GM19351 (cell line): Measurements from ENCODE around the gene COX6A2.
A peak's percentile ranks its signal among the peaks of the same experiment; 100 is the strongest.

Experiments
- ATAC-seq: cut with Tn5 transposase; IDR thresholded peaks from one replicate; pipeline ENCODE4 v1.9.1; 2021; ENCODE audit warnings: mild to moderate bottlenecking, moderate library complexity; ENCODE audit not compliant: unreplicated experiment

The COX6A2 gene

GRCh38 chr16:31411024-31411844 is 16.9 kb downstream of the COX6A2 start:
- ATAC-seq, result no peak

- ATAC-seq, result no peak
These were observed 18.1 kb downstream of the COX6A2 start for GRCh38 chr16:31410082-31410481.

- ATAC-seq, result no peak
These were observed 18.7 kb downstream of the COX6A2 start for GRCh38 chr16:31409433-31409832.

GRCh38 chr16:31407406-31407805 is 20.8 kb downstream of the COX6A2 start:
- ATAC-seq, result no peak

GRCh38 chr16:31404353-31405064 is 23.7 kb downstream of the COX6A2 start:
- ATAC-seq, result no peak

- ATAC-seq, result no peak
These were observed 24.4 kb downstream of the COX6A2 start for GRCh38 chr16:31403590-31404352.

GRCh38 chr16:31402687-31403086 is 25.5 kb downstream of the COX6A2 start:
- ATAC-seq, result no peak

GRCh38 chr16:31401436-31401835 is 26.7 kb downstream of the COX6A2 start:
- ATAC-seq, result no peak

- no peak for ATAC-seq
These were observed 28.0 kb downstream of the COX6A2 start for GRCh38 chr16:31400191-31400590.

GRCh38 chr16:31397701-31398100 is 30.5 kb downstream of the COX6A2 start:
- ATAC-seq, result no peak

GRCh38 chr16:31397096-31397660 is 31.0 kb downstream of the COX6A2 start:
- no peak for ATAC-seq

- no peak for ATAC-seq
These were observed 32.5 kb downstream of the COX6A2 start for GRCh38 chr16:31395647-31396046.

GRCh38 chr16:31393056-31393455 is 35.1 kb downstream of the COX6A2 start, which contains the start of gene ITGAD:
Gene ITGAD (plus strand): TSS chr16:31393335. CDS start chr16:31393361, 26 bp downstream.
- no peak for ATAC-seq

- no peak for ATAC-seq
These were observed 37.6 kb downstream of the COX6A2 start for GRCh38 chr16:31390504-31391041.

- ATAC-seq, result no peak
These were observed 39.6 kb downstream of the COX6A2 start for GRCh38 chr16:31388535-31388934.

- ATAC-seq, result peak; percentile 82
These were observed 41.8 kb downstream of the COX6A2 start for GRCh38 chr16:31386157-31386984.

GRCh38 chr16:31385680-31386079 is 42.5 kb downstream of the COX6A2 start:
- no peak for ATAC-seq

GRCh38 chr16:31382485-31383161 is 45.5 kb downstream of the COX6A2 start:
- ATAC-seq, result peak; percentile 50

- no peak for ATAC-seq
These were observed 48.0 kb downstream of the COX6A2 start for GRCh38 chr16:31380201-31380600.
